ENCODE data around the gene PPL. TPM values are rescaled to one million over a fixed set of nuclear protein-coding genes. Genes with fewer than 3 reads are reported as not detected.
A peak's percentile ranks its signal among the peaks of the same experiment; 100 is the strongest.

PPL gene
- total and polyA plus RNA-seq, 2 of the 8 experiments (the other 6 are each of a cell fraction or from before 2014, with no cell fraction given): 11.3 to 29.5 TPM

DNA sequence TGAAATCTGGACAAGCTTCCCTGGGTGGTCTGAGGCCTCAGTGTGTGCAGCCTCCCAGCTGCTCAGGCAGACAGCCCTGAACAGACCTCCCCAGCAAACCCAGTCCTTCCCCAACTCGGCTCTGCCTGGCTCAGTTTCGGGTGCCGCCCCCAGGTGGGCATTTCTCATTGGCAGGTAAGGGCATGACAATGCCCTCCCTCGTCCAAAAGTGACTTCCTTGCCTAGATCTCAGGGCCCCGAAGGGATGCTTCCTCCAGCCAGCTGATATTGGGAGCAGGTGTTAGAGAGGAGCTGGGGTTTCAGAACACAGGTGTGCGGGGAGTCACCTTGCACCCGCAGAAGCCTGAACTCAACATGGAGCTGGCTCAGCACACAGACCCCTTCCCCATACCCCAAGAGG lies 3.8 kb upstream of the PPL start:
- 66% methylated on average over 7 of the region's 7 CpGs; no CpG with 5 or more reads in 1 of the 2 experiments for WGBS, 2 experiments (ENCODE audit: extremely low coverage in 1 of 2, insufficient coverage in 1 of 2, insufficient read length in 1 of 2, insufficient replicate concordance in 2 of 2, low coverage in 1 of 2, low lambda C conversion rate in 2 of 2, missing lambda C conversion rate in 1 of 2)
- H3K14ac ChIP-seq (ENCODE audit: insufficient read length): no peak overlapping the region
- H3K4me2 ChIP-seq (ENCODE audit: insufficient read depth in 1 of 2, low read depth in 2 of 2, low read length in 2 of 2): no peak overlapping the region
- no peak overlapping the region for H3K9ac ChIP-seq (replicated peaks in 1 of 4; ENCODE audit: extremely low read depth in 1 of 4, low read depth in 3 of 4, low read length in 3 of 4)
- H3K4ac ChIP-seq (replicated peaks; ENCODE audit: insufficient read length, low read depth, low read length): no peak overlapping the region
- POLR2A ChIA-PET (ENCODE audit: partially characterized antibody): interaction anchor here (0.7 to 1.6 kb wide), 3 partner anchors 7 to 16 kb away, joined by 3 to 5 read pairs (median 3); no protein-coding TSS in a partner anchor
- no peak overlapping the region for H2BK20ac ChIP-seq (ENCODE audit: low read length)
- H2BK120ac ChIP-seq (replicated peaks; ENCODE audit: low read depth, low read length): no peak overlapping the region
- H3K79me1 ChIP-seq (ENCODE audit: low read depth, low read length): 0 out of 2 replicates have a peak, but pooled peaks cover under 1% of the 10 kb centered on the region
- FAIRE-seq (no peak), DNase-seq (ENCODE audit: low read depth in 1 of 2, low spot score in 2 of 2) (no peak)
- H4K8ac ChIP-seq (ENCODE audit: extremely low read depth, insufficient read depth, low read length): peak overlapping the region; percentile 16; the same call in 1 of the 2 replicates
- TF ChIP-seq, protein P1, sequence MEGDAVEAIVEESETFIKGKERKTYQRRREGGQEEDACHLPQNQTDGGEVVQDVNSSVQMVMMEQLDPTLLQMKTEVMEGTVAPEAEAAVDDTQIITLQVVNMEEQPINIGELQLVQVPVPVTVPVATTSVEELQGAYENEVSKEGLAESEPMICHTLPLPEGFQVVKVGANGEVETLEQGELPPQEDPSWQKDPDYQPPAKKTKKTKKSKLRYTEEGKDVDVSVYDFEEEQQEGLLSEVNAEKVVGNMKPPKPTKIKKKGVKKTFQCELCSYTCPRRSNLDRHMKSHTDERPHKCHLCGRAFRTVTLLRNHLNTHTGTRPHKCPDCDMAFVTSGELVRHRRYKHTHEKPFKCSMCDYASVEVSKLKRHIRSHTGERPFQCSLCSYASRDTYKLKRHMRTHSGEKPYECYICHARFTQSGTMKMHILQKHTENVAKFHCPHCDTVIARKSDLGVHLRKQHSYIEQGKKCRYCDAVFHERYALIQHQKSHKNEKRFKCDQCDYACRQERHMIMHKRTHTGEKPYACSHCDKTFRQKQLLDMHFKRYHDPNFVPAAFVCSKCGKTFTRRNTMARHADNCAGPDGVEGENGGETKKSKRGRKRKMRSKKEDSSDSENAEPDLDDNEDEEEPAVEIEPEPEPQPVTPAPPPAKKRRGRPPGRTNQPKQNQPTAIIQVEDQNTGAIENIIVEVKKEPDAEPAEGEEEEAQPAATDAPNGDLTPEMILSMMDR (IDR thresholded peaks at IDR 0.05; ENCODE audit: control extremely low read depth in 1 of 3, insufficient read depth in 1 of 3, low read depth in 1 of 3, low read length in 3 of 3): peak in 1 of 3 experiments; percentile 6; a peak in 2 of 4 replicates
- TF ChIP-seq RAD21 (IDR thresholded peaks at IDR 0.05 in 1 of 2, conservative IDR thresholded peaks at IDR 0.05 in 1 of 2; ENCODE audit: low read depth in 2 of 2, low read length in 2 of 2) (peak in 1 of 2 experiments; percentile 24; a peak in 2 of 4 replicates), TCF12 (IDR thresholded peaks at IDR 0.05; ENCODE audit: low read depth, low read length) (peak; percentile 43; the same call in 1 of the 2 replicates), SIX5 (IDR thresholded peaks at IDR 0.05; ENCODE audit: low read depth, low read length) (no peak), JUN (IDR thresholded peaks at IDR 0.05; ENCODE audit: low read depth, low read length) (no peak), SRF (IDR thresholded peaks at IDR 0.05; ENCODE audit: low read depth, low read length) (no peak), FOSL1 (IDR thresholded peaks at IDR 0.05; ENCODE audit: insufficient read depth, low read depth, low read length) (no peak)
- H3K4me1 ChIP-seq (replicated peaks in 1 of 4; ENCODE audit: control insufficient read depth in 3 of 4, insufficient read depth in 4 of 4, low read length in 3 of 4): peaks cover 16 to 36% (median 28%) of the 10 kb centered on the region in 4 experiments
- H4K5ac ChIP-seq (ENCODE audit: insufficient read length, low read depth, low read length): no peak overlapping the region
- H3K9me3 ChIP-seq (ENCODE audit: insufficient read depth in 2 of 2, low read depth in 1 of 2, low read length in 1 of 2): no peaks in the 10 kb centered on the region
- peaks cover 6% of the 10 kb centered on the region; the same call in 1 of the 2 replicates for H3K23me2 ChIP-seq (ENCODE audit: low read depth, low read length)
- no peaks in the 10 kb centered on the region for H3K36me3 ChIP-seq (ENCODE audit: control insufficient read depth in 2 of 4, insufficient read depth in 4 of 4, low read length in 3 of 4)
- peak overlapping the region; percentile 56; the same call in 1 of the 2 replicates for H2BK12ac ChIP-seq (ENCODE audit: low read depth, low read length)
- no peak overlapping the region for H3K18ac ChIP-seq (ENCODE audit: extremely low read depth, low read length)
- no peak overlapping the region for H2AFZ ChIP-seq (ENCODE audit: low read length)
- peaks cover 0 to 2% of the 10 kb centered on the region in 2 experiments for H4K20me1 ChIP-seq (replicated peaks in 1 of 2; ENCODE audit: control insufficient read depth in 1 of 2, insufficient read depth in 2 of 2, low read length in 2 of 2)
- no peak overlapping the region for H4K91ac ChIP-seq (replicated peaks; ENCODE audit: insufficient read length, low read length)
- H3K27me3 ChIP-seq (replicated peaks in 1 of 4; ENCODE audit: control insufficient read depth in 3 of 4, extremely low read depth in 1 of 4, insufficient read depth in 3 of 4, low read length in 3 of 4): no peaks in the 10 kb centered on the region
- no peak overlapping the region for H3K4me3 ChIP-seq (ENCODE audit: extremely low read depth in 1 of 4, insufficient read depth in 2 of 4, low read depth in 3 of 4, low read length in 4 of 4)
- no peak overlapping the region for H2AK5ac ChIP-seq (ENCODE audit: low read depth, low read length)
- no peak overlapping the region for H2BK15ac ChIP-seq (ENCODE audit: low read length)
- CTCF ChIA-PET (ENCODE audit: partially characterized antibody): interaction anchor here (1.2 to 1.9 kb wide), 4 partner anchors 13 to 55 kb away, joined by 3 to 9 read pairs (median 4); no protein-coding TSS in a partner anchor
- no peak overlapping the region for H2BK5ac ChIP-seq (ENCODE audit: low read depth, low read length)
- H3K23ac ChIP-seq (ENCODE audit: insufficient read length): no peak overlapping the region
- no peak overlapping the region for H3K27ac ChIP-seq (ENCODE audit: low read depth, low read length)
- H3K56ac ChIP-seq (replicated peaks; ENCODE audit: insufficient read length, low read depth, low read length): no peak overlapping the region
- no peaks in the 10 kb centered on the region for H3K79me2 ChIP-seq (ENCODE audit: control insufficient read depth in 1 of 2, insufficient read depth in 2 of 2, low read length in 2 of 2)

Measured in H1 (cell line).